Measurements from ENCODE around the gene SH3BP5. TPM values are rescaled to one million over a fixed set of nuclear protein-coding genes. Genes with fewer than 3 reads are reported as not detected.

The SH3BP5 gene
- total RNA-seq, 1 donor from 2014 or later = 5.2 TPM

- H3K9me3 Mint-ChIP-seq = no peaks in the 10 kb centered on the region
- peaks cover 23% of the 10 kb centered on the region for H3K4me1 Mint-ChIP-seq
- DNase-seq (ENCODE audit: low read depth, low spot score) = no peak
- no peak overlapping the region for H3K27ac Mint-ChIP-seq (ENCODE audit: unreplicated experiment)
- no peak overlapping the region for H3K4me3 Mint-ChIP-seq
- H3K36me3 Mint-ChIP-seq (ENCODE audit: low read depth) = no peaks in the 10 kb centered on the region
- peaks cover 25% of the 10 kb centered on the region for H3K27me3 Mint-ChIP-seq (ENCODE audit: low read depth)
- no peak for TF ChIP-seq CTCF (conservative IDR thresholded peaks at IDR 0.05)
Measured at GRCh38 chr3:15326673-15327072, 5.7 kb downstream of the SH3BP5 start.

GRCh38 chr3:15326037-15326436 is 6.3 kb downstream of the SH3BP5 start:
- Mint-ChIP-seq H3K4me1 (peaks cover 18% of the 10 kb centered on the region), H3K27ac (ENCODE audit: unreplicated experiment) (no peak overlapping the region), H3K36me3 (ENCODE audit: low read depth) (no peaks in the 10 kb centered on the region), H3K27me3 (ENCODE audit: low read depth) (peaks cover 19% of the 10 kb centered on the region), H3K4me3 (no peak overlapping the region), H3K9me3 (no peaks in the 10 kb centered on the region)
- DNase-seq (ENCODE audit: low read depth, low spot score) = no peak
- TF ChIP-seq CTCF (conservative IDR thresholded peaks at IDR 0.05) = no peak

- DNase-seq (ENCODE audit: low read depth, low spot score) = no peak
- H3K27me3 Mint-ChIP-seq (ENCODE audit: low read depth) = peaks cover 11% of the 10 kb centered on the region
- H3K27ac Mint-ChIP-seq (ENCODE audit: unreplicated experiment) = no peak overlapping the region
- H3K4me3 Mint-ChIP-seq = no peak overlapping the region
- TF ChIP-seq CTCF (conservative IDR thresholded peaks at IDR 0.05) = no peak
- no peaks in the 10 kb centered on the region for H3K36me3 Mint-ChIP-seq (ENCODE audit: low read depth)
- H3K9me3 Mint-ChIP-seq = no peaks in the 10 kb centered on the region
- H3K4me1 Mint-ChIP-seq = peaks cover 17% of the 10 kb centered on the region
Measured at GRCh38 chr3:15325228-15325627, 7.2 kb downstream of the SH3BP5 start.

- no peak for DNase-seq (ENCODE audit: low read depth, low spot score)
- Mint-ChIP-seq H3K9me3 (no peaks in the 10 kb centered on the region), H3K27me3 (ENCODE audit: low read depth) (peaks cover 3% of the 10 kb centered on the region), H3K4me3 (no peak overlapping the region), H3K27ac (ENCODE audit: unreplicated experiment) (no peak overlapping the region), H3K36me3 (ENCODE audit: low read depth) (no peaks in the 10 kb centered on the region), H3K4me1 (peaks cover 11% of the 10 kb centered on the region)
- no peak for TF ChIP-seq CTCF (conservative IDR thresholded peaks at IDR 0.05)
Measured at GRCh38 chr3:15324379-15324808, 8.0 kb downstream of the SH3BP5 start.

GRCh38 chr3:15323063-15323462 is 9.3 kb downstream of the SH3BP5 start:
- H3K4me3 Mint-ChIP-seq = no peak overlapping the region
- no peak for DNase-seq (ENCODE audit: low read depth, low spot score)
- H3K9me3 Mint-ChIP-seq = no peaks in the 10 kb centered on the region
- H3K4me1 Mint-ChIP-seq = peaks cover 11% of the 10 kb centered on the region
- no peaks in the 10 kb centered on the region for H3K27me3 Mint-ChIP-seq (ENCODE audit: low read depth)
- no peaks in the 10 kb centered on the region for H3K36me3 Mint-ChIP-seq (ENCODE audit: low read depth)
- TF ChIP-seq CTCF (conservative IDR thresholded peaks at IDR 0.05) = no peak
- H3K27ac Mint-ChIP-seq (ENCODE audit: unreplicated experiment) = no peak overlapping the region

GRCh38 chr3:15321349-15321748 is 11.0 kb downstream of the SH3BP5 start:
- no peak for TF ChIP-seq CTCF (conservative IDR thresholded peaks at IDR 0.05)
- H3K4me3 Mint-ChIP-seq = no peak overlapping the region
- H3K27me3 Mint-ChIP-seq (ENCODE audit: low read depth) = no peaks in the 10 kb centered on the region
- peaks cover 11% of the 10 kb centered on the region for H3K4me1 Mint-ChIP-seq
- H3K27ac Mint-ChIP-seq (ENCODE audit: unreplicated experiment) = no peak overlapping the region
- no peaks in the 10 kb centered on the region for H3K9me3 Mint-ChIP-seq
- no peaks in the 10 kb centered on the region for H3K36me3 Mint-ChIP-seq (ENCODE audit: low read depth)
- no peak for DNase-seq (ENCODE audit: low read depth, low spot score)
